HG03432 (cell line): Measurements from ENCODE around the gene PIP4K2A.

Source experiments
- ATAC-seq: cut with Tn5 transposase; IDR thresholded peaks from one replicate; pipeline ENCODE4 v1.9.1; 2021; ENCODE audit warnings: mild to moderate bottlenecking, moderate library complexity; ENCODE audit not compliant: unreplicated experiment

PIP4K2A gene

GRCh38 chr10:22669163-22669711, 45.1 kb downstream of the PIP4K2A start:
- ATAC-seq = peak; percentile 62

- ATAC-seq = no peak
Measured at GRCh38 chr10:22667093-22667480, 47.3 kb downstream of the PIP4K2A start.

- peak; percentile 63 for ATAC-seq
Measured at GRCh38 chr10:22666287-22667092, 47.9 kb downstream of the PIP4K2A start.

GRCh38 chr10:22665329-22665728, 49.0 kb downstream of the PIP4K2A start:
- no peak for ATAC-seq

GRCh38 chr10:22662733-22663330, 51.5 kb downstream of the PIP4K2A start:
- no peak for ATAC-seq

GRCh38 chr10:22659866-22660265, 54.5 kb downstream of the PIP4K2A start:
- ATAC-seq = no peak

GRCh38 chr10:22658745-22659410, 55.5 kb downstream of the PIP4K2A start:
- ATAC-seq = no peak

GRCh38 chr10:22657566-22658225, 56.7 kb downstream of the PIP4K2A start:
- ATAC-seq = no peak

GRCh38 chr10:22657024-22657423, 57.4 kb downstream of the PIP4K2A start:
- ATAC-seq = no peak

GRCh38 chr10:22656036-22656435, 58.3 kb downstream of the PIP4K2A start:
- ATAC-seq = no peak

GRCh38 chr10:22655312-22655981, 58.9 kb downstream of the PIP4K2A start:
- ATAC-seq = peak; percentile 40

- ATAC-seq = no peak
Measured at GRCh38 chr10:22652988-22653481, 61.3 kb downstream of the PIP4K2A start.

GRCh38 chr10:22651276-22651980, 63.0 kb downstream of the PIP4K2A start:
- peak; percentile 41 for ATAC-seq

- ATAC-seq = no peak
Measured at GRCh38 chr10:22649994-22650393, 64.4 kb downstream of the PIP4K2A start.

GRCh38 chr10:22649390-22649841, 65.0 kb downstream of the PIP4K2A start:
- no peak for ATAC-seq

GRCh38 chr10:22648547-22648961, 65.8 kb downstream of the PIP4K2A start:
- ATAC-seq = no peak

GRCh38 chr10:22647244-22647643, 67.1 kb downstream of the PIP4K2A start:
- ATAC-seq = no peak

GRCh38 chr10:22646388-22646853, 68.0 kb downstream of the PIP4K2A start:
- ATAC-seq = peak; percentile 74

GRCh38 chr10:22644222-22644621, 70.2 kb downstream of the PIP4K2A start:
- ATAC-seq = no peak
